HG02981 (cell line): ENCODE data around the gene LRRD1.
"Not testable (repeated sequence)": the region's sequence is repeated elsewhere in the genome, so short reads cannot be mapped to it uniquely, and the experiment has no call there.

ENCODE experiments used
- ATAC-seq: cut with Tn5 transposase; IDR thresholded peaks from one replicate; pipeline ENCODE4 v1.9.1; 2021; ENCODE audit warnings: mild to moderate bottlenecking, moderate library complexity; ENCODE audit not compliant: unreplicated experiment

Gene LRRD1

DNA sequence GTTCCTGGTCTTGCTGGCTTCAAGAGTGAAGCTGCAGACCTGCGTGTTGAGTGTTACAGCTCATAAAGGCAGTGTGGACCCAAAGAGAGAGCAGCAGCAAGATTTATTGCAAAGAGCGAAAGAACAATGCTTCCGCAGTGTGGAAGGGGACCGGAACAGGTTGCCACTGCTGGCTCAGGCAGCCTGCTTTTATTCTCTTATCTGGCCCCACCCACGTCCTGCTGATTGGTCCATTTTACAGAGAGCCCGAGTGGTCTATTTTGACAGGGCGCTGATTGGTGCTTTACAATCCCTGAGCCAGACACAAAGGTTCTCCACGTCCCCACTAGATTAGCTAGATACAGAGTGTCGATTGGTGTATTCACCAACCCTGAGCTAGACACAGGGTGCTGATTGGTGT lies 36.2 kb downstream of the LRRD1 start:
- not testable (repeated sequence) for ATAC-seq

DNA sequence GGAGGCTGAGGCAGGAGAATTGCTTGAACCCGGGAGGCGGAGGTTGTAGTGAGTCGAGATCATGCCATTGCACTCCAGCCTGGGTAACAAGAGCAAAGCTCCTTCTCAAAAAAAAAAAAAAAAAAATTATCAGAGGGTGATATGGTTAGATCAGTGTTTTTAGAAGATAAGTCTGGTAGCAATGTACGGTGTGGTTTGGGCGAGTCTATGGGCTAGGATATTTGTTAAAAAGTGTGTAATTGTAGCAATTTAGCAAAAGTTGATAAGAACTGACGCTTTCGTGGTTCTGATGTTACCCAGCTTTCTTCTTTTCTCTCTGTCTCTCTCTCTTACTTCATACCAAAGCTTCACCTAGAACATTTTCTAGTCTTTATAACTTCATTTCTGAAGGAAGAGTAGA lies 37.8 kb downstream of the LRRD1 start:
- ATAC-seq, result no peak

DNA sequence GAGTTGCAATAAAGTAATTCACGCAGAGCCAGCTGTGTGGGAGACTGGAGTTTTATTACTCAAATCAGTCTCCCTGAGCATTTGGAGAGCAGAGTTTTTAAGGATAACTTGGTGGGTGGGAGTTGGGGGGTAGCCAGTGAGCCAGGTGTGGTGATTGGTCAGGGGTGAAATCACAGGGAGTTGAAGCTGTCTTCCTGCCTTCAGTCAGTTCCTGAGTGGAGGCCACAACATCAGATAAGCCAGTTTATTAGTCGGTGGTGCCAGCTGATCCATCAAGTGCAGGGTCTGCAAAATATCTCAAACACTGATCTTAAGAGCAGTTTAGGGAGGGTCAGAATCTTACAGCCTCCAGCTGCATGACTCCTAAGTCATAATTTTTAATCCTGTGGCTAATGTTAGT lies 41.4 kb downstream of the LRRD1 start:
- ATAC-seq, result no peak

DNA sequence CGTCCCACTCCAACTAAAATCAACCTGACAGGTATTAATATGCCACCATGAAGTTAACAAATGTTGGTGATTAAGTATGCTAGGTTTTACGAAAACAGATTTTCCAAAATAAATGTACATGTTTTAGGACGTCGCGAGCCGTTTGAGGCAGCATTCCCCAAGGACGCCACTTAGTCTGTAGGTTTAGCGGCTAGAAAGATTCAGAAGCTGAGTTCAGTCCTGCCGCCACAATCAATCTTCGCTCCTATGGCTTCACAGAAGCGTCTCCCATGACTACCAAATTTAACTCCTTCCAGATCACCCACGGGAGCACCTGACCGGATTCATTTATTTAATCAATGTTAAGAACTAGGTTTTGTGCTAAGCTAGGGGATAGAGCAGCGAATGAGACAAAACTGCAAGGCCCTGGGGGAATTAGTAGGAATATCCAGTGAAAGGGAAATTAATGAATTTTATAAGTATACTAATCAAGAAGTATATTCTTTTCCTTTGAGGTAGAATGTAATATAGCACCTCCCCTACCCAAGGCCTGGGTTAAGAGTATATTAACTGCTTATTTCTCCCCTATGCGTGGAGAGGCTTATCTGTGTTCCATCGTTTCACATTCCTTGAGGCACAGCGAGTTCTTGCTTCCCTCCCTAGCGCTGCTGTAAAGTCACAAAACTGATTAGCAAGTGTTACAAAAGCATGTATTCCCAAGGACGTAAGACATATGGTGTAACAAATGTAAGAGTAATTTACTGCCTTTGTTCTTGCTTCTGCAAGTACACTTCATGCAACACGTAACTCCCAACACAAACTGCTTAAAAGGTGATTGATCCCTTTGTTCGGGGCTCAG lies 43.7 kb downstream of the LRRD1 start:
- ATAC-seq, result peak; percentile 5

DNA sequence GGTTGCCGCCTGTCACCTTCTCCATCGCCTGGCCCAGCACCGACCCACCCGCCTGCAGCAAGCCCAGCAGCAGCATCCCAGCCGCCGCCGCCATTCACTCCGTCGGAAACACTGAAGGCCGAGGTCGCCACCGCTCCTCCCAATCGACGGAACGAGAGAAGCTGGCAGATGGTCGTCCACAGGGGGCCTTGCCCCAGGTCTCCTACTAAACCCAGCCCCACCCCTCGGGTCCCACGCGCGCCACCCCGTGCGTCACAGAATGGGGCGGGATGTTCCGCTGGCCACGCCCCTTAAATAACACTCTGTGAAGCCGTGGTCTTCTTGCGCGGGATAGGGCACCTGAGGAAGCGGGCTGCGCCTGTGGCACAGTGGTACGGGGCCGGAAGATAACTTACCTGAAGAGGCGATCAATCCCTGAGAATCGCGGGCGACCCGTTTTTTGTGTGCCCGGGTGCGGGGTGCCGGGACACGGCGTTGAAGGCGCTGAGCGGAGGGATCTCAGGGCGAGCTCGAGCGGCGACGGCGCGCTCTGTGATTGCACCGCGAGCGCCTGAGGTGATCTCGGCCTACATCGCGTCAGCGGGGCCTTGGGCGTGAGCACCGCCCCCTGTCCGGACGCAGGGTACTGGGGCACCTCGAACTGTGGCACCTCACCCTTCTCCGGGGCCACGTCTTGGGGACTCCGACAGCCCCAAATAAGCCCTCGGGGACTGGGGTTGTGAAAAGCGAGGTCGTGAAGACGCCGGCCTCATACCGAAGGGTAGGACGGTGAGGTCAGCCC lies 44.5 kb downstream of the LRRD1 start, which contains the start of gene CYP51A1:
TSS of gene CYP51A1 (minus strand) at position 207 of the 781 bp plus-strand sequence. CDS start at position 94, 113 bp downstream.
- peak; percentile 90 for ATAC-seq

DNA sequence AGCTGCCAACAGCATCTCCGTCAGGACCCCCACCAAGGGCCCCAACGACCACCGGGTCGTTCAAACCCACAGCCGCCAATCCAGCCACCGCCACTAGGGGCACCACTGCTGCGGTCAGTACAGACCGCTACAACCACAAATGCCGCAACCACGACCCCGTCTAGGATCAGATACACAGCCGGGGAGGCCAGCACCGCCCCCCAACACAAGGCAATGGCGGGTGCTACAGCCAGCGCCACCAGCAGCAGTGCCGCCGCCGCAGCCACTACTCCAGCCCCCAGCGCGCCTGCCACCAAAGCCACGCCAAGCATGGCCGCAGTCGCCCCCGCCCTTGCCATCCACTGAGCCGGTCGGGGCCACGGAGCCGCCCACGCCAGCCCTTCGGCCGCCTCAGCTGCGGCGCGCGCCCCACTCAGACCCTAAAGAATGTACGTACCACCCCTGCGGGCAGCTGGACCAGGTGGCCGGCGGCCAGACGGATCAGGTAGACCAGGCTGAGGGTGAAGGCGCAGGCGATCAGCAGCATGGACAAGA lies 45.1 kb downstream of the LRRD1 start:
- ATAC-seq, result peak; percentile 17

DNA sequence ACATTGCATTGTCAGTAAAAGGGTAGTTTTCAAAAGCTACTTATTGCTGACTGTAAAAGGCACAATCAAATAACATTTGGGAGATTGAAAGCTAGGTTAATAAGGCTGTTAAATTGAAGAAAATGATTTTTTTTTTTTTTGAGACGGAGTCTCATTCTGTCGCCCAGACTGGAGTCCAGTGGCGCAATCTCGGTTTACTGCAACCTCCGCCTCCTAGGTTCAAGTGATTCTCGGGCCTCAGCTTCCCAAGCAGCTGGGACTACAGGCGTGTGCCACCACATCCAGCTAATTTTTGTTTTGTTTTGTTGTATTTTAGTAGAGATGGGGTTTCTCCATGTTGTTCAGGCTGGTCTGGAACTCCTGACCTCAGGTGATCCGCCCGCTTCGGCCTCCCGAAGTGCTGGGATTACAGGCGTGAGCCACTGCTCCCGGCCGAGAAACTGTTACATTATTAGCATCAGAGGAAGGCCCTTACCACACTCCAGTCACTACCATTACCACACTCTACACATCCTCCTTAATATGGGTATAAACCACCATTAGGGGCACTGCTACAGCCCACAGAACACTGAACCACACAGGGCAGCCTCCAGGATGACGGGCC lies 45.7 kb downstream of the LRRD1 start:
- ATAC-seq, result peak; percentile 19

DNA sequence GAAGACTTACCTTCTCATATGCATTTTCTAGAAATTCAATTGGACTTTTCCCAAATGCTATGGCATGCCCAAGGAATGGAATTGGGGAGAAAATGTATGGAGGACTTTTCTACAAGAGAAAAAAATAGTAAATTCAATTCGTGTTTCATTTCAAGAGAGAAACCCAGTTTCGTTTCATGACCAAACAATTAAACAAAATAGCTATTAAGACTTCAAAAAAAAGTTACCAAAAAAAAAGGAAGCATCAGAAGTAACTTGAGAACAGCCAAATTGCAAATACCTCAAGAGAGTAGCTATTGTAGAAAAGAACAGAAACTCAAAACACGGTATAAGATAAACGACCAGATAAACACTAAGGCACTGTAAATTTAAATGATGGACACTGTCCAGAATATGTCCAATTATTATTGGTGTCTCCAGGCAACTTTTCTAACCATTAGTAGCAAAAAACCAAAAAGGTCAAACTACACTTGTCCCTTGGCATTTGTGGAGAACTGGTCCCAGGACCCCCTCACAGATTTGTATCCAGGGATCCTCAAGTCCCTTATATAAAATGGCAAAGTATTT lies 47.1 kb downstream of the LRRD1 start:
- ATAC-seq, result no peak

DNA sequence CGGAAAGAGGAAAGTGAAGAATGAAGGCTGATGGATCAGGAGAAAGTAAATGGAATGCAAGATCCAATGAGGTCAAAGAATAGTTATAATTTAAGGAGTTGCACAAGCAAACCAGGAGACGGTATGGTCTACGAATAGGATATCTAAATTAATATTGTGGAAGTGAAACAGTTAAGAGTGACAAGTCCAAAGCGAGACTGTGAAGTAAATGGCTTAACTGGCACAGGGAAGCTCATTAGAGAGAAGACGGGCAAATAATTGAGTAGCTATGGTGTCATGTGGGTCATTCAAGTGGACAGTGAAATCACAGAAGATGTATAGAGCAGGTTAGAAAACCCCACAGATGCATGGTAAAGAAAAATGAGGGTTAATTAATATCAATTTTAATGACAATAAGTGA lies 47.8 kb downstream of the LRRD1 start:
- no peak for ATAC-seq

DNA sequence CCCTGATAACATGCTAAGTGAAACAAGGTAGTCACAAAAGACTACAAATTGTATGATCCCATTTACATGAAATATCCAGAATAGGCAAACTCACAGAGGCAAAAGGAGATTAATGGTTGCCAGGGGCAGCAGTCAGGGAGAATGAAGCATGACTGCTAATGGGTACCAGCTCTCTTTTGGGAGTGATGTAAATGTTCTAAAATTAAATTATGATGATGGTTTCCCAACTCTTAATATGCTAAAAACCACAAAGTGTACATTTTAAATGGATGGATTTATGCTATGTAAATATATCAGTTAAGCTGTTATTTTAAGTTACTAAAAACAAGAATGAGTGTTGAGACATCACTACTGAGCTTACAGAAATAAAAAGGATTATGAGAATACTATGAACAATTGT lies 57.3 kb downstream of the LRRD1 start:
- no peak for ATAC-seq

DNA sequence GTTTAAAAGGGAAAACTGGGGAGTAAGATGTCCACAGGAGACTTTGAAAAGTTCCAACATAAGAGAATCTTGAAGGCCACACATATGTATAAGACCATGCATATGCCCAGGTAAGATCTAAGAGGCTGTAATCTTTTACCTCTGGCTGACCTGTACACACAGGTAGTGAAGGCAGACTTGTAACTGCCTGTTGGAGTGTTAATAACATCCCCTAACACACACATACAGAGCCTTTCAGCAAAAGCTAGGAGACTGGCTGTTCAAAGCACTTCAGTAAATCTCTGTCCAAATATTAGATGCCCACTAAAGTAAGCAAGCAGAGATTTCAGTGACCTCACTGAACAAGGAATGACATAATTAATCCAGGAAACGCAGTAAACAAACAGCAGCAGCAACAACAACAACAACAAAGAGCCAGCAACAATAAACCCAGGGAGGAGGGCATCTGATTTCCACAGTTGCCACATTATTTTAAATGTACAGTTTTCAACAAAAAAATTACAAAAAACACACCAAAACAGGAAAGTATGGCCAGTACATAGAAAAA lies 59.7 kb downstream of the LRRD1 start:
- no peak for ATAC-seq

DNA sequence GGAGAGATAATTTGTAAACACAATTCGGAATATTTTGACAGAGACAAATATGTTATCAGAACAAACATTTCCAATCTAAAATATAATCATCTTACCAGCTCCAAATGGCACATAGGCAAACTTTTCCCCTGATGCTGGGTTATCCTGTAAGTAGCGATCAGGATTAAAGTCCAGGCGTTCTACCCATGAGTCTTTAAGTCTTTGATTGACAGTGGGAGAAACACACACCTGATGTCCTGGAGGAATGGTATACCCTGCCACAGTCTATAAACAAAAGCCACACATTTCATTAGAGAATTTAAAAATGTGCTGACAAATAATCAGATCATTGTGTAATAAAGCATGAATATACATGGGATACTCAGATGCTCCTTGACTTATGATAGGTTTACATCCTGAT lies 62.0 kb downstream of the LRRD1 start:
- ATAC-seq, result no peak

DNA sequence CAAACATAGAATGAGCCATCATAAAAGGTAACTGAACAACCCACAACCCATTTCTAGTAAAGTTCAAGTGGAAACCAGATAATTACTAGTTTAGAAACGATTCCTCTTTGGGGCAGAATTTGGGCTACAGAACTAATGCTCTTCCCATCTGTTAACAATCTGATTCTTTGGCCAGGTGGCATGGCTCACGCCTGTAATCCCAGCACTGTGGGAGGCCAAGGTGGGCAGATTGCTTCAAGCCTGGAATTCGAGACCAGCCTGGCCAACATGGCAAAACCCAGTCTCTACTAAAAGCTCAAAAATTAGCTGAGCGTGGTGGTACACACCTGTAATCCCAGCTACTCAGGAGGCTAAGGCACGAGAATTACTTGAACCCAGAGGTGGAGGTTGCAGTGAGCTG lies 63.1 kb downstream of the LRRD1 start:
- ATAC-seq, result no peak

DNA sequence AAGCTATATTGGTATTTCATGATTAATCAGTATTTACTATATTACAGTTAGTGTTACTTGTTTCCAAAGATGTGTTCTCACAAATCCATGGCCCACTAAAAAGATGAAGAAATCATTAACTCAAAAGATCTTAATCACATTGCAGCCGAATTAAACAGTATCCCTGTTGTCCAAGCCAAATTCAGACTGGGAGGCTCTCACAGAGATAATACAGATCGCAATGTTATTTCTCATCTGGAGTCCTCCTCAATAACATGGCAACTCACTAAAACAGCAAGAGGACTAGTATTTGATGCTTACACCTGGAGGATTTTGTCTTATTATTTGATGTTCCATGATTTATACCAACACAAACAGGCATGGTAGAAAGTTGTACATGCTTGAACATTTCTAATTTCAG lies 68.1 kb downstream of the LRRD1 start:
- no peak for ATAC-seq

DNA sequence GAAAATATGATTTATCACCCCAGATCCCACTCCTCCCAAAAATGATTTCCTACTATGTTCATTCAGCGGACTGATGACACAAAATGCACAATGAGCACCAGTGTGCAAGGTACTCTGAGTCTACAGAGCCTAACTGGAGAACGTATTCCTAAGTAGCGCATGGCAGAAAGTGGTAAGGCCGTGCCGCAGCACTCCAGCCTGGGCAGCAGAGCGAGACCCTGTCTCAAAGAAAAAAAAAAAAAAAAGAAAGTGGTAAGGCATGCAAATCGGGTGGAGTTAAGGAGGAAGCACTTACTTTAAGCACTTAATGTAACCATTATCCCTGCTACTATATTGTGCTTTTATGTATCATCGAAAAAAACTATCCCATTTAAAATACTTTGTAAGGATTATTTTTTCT lies 70.1 kb downstream of the LRRD1 start:
- ATAC-seq, result no peak

DNA sequence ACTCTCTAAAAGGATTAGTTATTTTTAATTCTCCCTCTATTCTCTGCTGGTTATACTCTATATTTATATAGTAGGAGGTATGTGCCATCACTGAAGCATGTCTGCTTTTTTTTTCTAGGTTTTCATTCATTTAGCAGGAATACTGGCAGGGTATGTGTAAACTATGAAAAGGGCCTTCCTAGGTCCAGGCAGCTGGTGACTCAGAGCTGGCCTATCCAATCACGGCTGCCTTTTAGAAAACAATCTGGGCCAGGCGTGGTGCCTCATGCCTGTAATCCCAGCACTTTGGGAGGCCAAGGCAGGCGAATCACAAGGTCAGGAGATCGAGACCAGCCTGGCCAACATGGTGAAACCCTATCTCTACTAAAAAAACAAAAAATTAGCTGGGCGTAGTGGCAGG lies 76.1 kb downstream of the LRRD1 start:
- ATAC-seq, result not testable (repeated sequence)

DNA sequence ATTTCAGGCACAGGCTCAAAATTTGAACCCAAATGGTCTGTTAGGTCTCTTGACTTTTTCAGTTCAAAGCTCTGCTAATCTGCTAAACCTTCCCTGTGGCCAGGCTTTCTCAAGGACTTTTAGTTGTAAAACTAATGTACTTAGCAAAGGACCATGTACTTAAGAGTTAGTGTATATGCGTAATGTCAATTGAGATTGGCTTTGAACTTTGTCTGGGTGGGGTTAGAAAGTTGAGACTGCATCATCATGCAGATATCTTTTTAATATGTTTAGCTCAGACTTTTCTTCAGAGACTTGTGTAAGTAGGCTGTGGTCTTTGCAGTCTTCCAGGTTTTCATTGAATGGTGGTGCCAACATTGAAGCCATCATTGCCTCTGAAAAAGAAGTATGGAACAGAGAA lies 78.4 kb downstream of the LRRD1 start:
- ATAC-seq, result no peak

DNA sequence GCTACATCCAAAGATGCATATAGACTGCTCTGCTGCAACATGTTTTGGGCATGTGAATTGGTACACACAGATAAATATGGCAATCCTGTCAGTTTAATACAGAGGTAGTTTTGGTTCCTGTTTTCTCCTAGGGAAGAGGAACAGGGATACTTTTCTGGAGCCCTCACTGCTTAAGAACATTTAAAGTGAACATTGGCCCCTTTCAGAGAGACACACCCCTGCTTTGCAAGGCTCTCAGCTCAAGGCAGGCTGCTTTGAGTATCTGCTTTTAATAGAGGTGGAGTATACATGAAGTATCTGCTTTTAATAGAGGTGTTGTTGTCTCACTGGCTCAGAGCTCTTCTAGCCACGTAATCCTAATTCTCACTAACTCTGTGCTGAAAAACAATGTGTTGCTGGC lies 83.6 kb downstream of the LRRD1 start:
- no peak for ATAC-seq
